Measurements from ENCODE around the gene SLIT3. TPM values are rescaled to one million over a fixed set of nuclear protein-coding genes. Genes with fewer than 3 reads are reported as not detected.

SLIT3 gene
- total and polyA plus RNA-seq, 2 donors (not counting 3 experiments of a cell fraction or from before 2014, with no cell fraction given): 0.90 to 1.0 TPM

- H2AFZ ChIP-seq (ENCODE audit: low read depth, low read length): no peak overlapping the region
- ChIA-PET CTCF (interaction anchor here (0.8 to 1.5 kb wide), 3 partner anchors 10 to 263 kb away, joined by 3 to 4 read pairs (median 3); no protein-coding TSS in a partner anchor), POLR2A (no interaction called here)
- no peak for TF ChIP-seq MYC (IDR thresholded peaks at IDR 0.05; ENCODE audit: low read depth, low read length)
- no peak for TF ChIP-seq MAX (IDR thresholded peaks at IDR 0.05; ENCODE audit: insufficient read depth, insufficient read length)
- TF ChIP-seq JUN (IDR thresholded peaks at IDR 0.05; ENCODE audit: borderline replicate concordance, insufficient read depth, insufficient read length, low read depth): no peak
- no peak for TF ChIP-seq CTCF (IDR thresholded peaks at IDR 0.05; ENCODE audit: extremely low read depth in 1 of 2, insufficient read depth in 1 of 2, low read depth in 1 of 2, low read length in 2 of 2)
- TF ChIP-seq POLR2A (IDR thresholded peaks at IDR 0.05; ENCODE audit: low read depth, low read length): no peak
- no peak for TF ChIP-seq FOS (IDR thresholded peaks at IDR 0.05; ENCODE audit: borderline replicate concordance, insufficient read depth, low read length)
- TF ChIP-seq EZH2 (IDR thresholded peaks at IDR 0.05; ENCODE audit: borderline replicate concordance, low read depth, low read length, severe bottlenecking): no peak
- TF ChIP-seq GATA2 (IDR thresholded peaks at IDR 0.05; ENCODE audit: insufficient read depth, insufficient read length, low read depth, low read length): no peak
- TF ChIP-seq POLR2AphosphoS5 (IDR thresholded peaks at IDR 0.05; ENCODE audit: insufficient read depth, low read depth, low read length): no peak
- H4K20me1 ChIP-seq (replicated peaks; ENCODE audit: control insufficient read depth, extremely low read depth, insufficient read depth, low read length): no peaks in the 10 kb centered on the region
- no peaks in the 10 kb centered on the region for H3K9me3 ChIP-seq (replicated peaks; ENCODE audit: control insufficient read depth, insufficient read depth, low read length)
- intact Hi-C loops (cut with micrococcal nuclease): no loop called here
- H3K27me3 ChIP-seq (ENCODE audit: control insufficient read depth in 2 of 2, insufficient read depth in 2 of 2, low read length in 2 of 2): no peaks in the 10 kb centered on the region
- DNase-seq (ENCODE audit: low read depth, low spot score) (no peak), FAIRE-seq (no peak)
- no peak overlapping the region for H3K4me2 ChIP-seq (ENCODE audit: insufficient read depth, low read length)
- no peak overlapping the region for H3K27ac ChIP-seq (ENCODE audit: insufficient read depth, low read depth, low read length)
- no TSS peak for BruUV-seq (replicated peaks)
- no peaks in the 10 kb centered on the region for H3K4me1 ChIP-seq (ENCODE audit: control insufficient read depth, extremely low read depth, insufficient read depth, low read length)
- dilution Hi-C loops (cut with MboI; ENCODE audit: extremely low pct_ligation_motif_present, low sequenced_read_pairs): no loop called here
- H3K9ac ChIP-seq (replicated peaks; ENCODE audit: extremely low read depth, insufficient read depth, low read length): no peak overlapping the region
- H3K9me1 ChIP-seq (replicated peaks; ENCODE audit: control insufficient read depth, extremely low read depth, insufficient read depth, low read length): no peaks in the 10 kb centered on the region
- no peak overlapping the region for H3K4me3 ChIP-seq (replicated peaks in 1 of 3; ENCODE audit: insufficient read depth in 1 of 3, low read depth in 1 of 3, low read length in 3 of 3)
- no peaks in the 10 kb centered on the region for H3K79me2 ChIP-seq (ENCODE audit: control insufficient read depth, insufficient read depth, low read length)
- H3K36me3 ChIP-seq (ENCODE audit: control insufficient read depth in 2 of 2, extremely low read depth in 1 of 2, insufficient read depth in 2 of 2, low read length in 2 of 2): no peaks in the 10 kb centered on the region
Measured at GRCh38 chr5:168943091-168943884, 357.7 kb downstream of the SLIT3 start.
